ENCODE measurements around the gene HS3ST4. TPM values are rescaled to one million over a fixed set of nuclear protein-coding genes. Genes with fewer than 3 reads are reported as not detected.

The HS3ST4 gene
- polyA plus RNA-seq, 1 experiment: not detected

DNA sequence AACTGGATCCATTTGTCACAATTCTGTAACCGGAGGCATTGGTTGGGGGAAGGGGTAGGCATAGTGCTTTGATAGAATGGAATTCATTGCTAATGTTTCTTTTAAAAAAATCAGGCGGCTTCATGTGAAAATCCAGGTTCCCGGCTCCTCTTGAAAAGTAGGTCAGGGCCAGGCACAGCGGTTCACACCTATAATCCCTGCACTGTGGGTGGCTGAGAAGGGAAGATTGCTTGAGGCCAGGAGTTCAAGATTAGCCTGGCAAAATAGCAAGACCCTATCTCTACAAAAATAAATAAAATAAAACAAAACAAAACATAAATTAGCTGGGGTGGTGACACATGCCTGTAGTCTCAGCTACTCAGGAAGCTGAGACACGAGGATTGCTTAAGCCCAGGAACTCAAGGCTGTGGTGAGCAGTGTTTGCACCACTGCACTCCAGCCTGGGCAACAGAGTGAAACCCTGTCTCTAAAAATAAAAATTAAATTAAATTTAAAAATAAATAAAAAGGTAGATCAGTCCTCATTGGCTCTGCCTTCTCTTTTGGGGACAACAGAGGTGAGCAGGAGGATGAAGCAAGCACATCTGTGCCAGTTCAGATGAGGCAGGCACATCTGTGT lies 466.5 kb downstream of the HS3ST4 start:
- H3K4me3 ChIP-seq (ENCODE audit: low read depth, low read length): no peak overlapping the region
- no peak for DNase-seq (ENCODE audit: low read depth)
- TF ChIP-seq CTCF (IDR thresholded peaks at IDR 0.05; ENCODE audit: insufficient read depth, low read depth, low read length): no peak
- H3K27me3 ChIP-seq (ENCODE audit: control insufficient read depth, insufficient read depth, low read length): no peaks in the 10 kb centered on the region
- H3K36me3 ChIP-seq (ENCODE audit: control insufficient read depth, insufficient read depth, low read length): no peaks in the 10 kb centered on the region
- ChIA-PET CTCF (no interaction called here), POLR2A (no interaction called here)

GRCh38 chr16:26161461-26162180 lies 469.9 kb downstream of the HS3ST4 start:
- no peak for TF ChIP-seq CTCF (IDR thresholded peaks at IDR 0.05; ENCODE audit: insufficient read depth, low read depth, low read length)
- POLR2A ChIA-PET: no interaction called here
- Histone ChIP-seq H3K4me3 (ENCODE audit: low read depth, low read length) (no peak overlapping the region), H3K36me3 (ENCODE audit: control insufficient read depth, insufficient read depth, low read length) (no peaks in the 10 kb centered on the region), H3K27me3 (ENCODE audit: control insufficient read depth, insufficient read depth, low read length) (no peaks in the 10 kb centered on the region)
- DNase-seq (ENCODE audit: low read depth): no peak
- CTCF ChIA-PET: no interaction called here

- no peak for TF ChIP-seq CTCF (IDR thresholded peaks at IDR 0.05; ENCODE audit: insufficient read depth, low read depth, low read length)
- DNase-seq (ENCODE audit: low read depth): no peak
- Histone ChIP-seq H3K27me3 (ENCODE audit: control insufficient read depth, insufficient read depth, low read length) (no peaks in the 10 kb centered on the region), H3K4me3 (ENCODE audit: low read depth, low read length) (no peak overlapping the region), H3K36me3 (ENCODE audit: control insufficient read depth, insufficient read depth, low read length) (no peaks in the 10 kb centered on the region)
- POLR2A ChIA-PET: no interaction called here
- CTCF ChIA-PET: no interaction called here
Observed at GRCh38 chr16:26169473-26169872, 477.7 kb downstream of the HS3ST4 start.

GRCh38 chr16:26175944-26176343 lies 484.2 kb downstream of the HS3ST4 start:
- no peak for TF ChIP-seq CTCF (IDR thresholded peaks at IDR 0.05; ENCODE audit: insufficient read depth, low read depth, low read length)
- no peak overlapping the region for H3K4me3 ChIP-seq (ENCODE audit: low read depth, low read length)

GRCh38 chr16:26177438-26177837 lies 485.7 kb downstream of the HS3ST4 start:
- Histone ChIP-seq H3K27me3 (ENCODE audit: control insufficient read depth, insufficient read depth, low read length) (no peaks in the 10 kb centered on the region), H3K36me3 (ENCODE audit: control insufficient read depth, insufficient read depth, low read length) (no peaks in the 10 kb centered on the region), H3K4me3 (ENCODE audit: low read depth, low read length) (no peak overlapping the region)
- TF ChIP-seq CTCF (IDR thresholded peaks at IDR 0.05; ENCODE audit: insufficient read depth, low read depth, low read length): no peak
- ChIA-PET POLR2A (no interaction called here), CTCF (no interaction called here)
- no peak for DNase-seq (ENCODE audit: low read depth)

More at GRCh38 chr16:26175944-26176343, 484.2 kb downstream of the HS3ST4 start:
- DNase-seq (ENCODE audit: low read depth): no peak
- POLR2A ChIA-PET: no interaction called here
- Histone ChIP-seq H3K36me3 (ENCODE audit: control insufficient read depth, insufficient read depth, low read length) (no peaks in the 10 kb centered on the region), H3K27me3 (ENCODE audit: control insufficient read depth, insufficient read depth, low read length) (no peaks in the 10 kb centered on the region)
- CTCF ChIA-PET: no interaction called here

All from BJ (cell line).